Esophagus squamous epithelium (tissue), 4 donors: ENCODE measurements around the gene KRTAP10-10.

Source experiments
- CTCF ChIP-seq, 6 experiments: fragments of 450-650 bp in 4 of 6; fragments of 200-600 bp in 2 of 6; sonication (generic) in 2 of 6; IDR thresholded peaks; one replicate each; pipeline ENCODE4 v1.5.1; 2016 to 2019; ENCODE audit warnings: antibody characterized with exemption in 6 of 6, mild to moderate bottlenecking in 4 of 6, moderate library complexity in 4 of 6
- POLR2A ChIP-seq, 4 donors: fragments of 450-650 bp; IDR thresholded peaks; one replicate each; pipeline ENCODE4 v1.6.1; 2017; ENCODE audit warnings: antibody characterized with exemption in 4 of 4, mild to moderate bottlenecking in 4 of 4, moderate library complexity in 3 of 4

DNA sequence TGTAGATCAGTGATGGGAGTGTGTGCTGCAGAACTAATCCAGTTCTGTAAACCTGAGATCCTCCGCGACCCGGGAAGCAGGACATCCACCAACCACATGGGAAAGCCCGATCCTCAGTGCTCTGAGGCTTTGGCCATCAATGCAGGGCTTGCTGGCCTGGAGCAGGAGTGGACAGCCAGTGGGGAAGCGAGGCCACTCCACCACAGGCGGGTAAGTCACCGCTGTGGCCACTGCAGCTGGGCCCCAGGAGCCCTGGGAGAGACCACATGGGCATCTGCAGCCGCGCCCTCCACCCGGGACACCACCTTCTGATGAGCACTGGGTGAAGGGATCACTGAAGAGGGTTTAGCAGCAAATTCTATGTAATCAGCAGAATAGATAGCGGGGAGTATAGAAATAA lies 44.0 kb downstream of the KRTAP10-10 start:
- TF ChIP-seq POLR2A (IDR thresholded peaks at IDR 0.05) = no peak
- no peak for TF ChIP-seq CTCF (IDR thresholded peaks at IDR 0.05)
